HG03175 (cell line): Measurements from ENCODE around the gene ISLR2.

Experiments
- ATAC-seq: cut with Tn5 transposase; IDR thresholded peaks from one replicate; pipeline ENCODE4 v1.9.1; 2021; ENCODE audit warnings: mild to moderate bottlenecking, moderate library complexity; ENCODE audit not compliant: unreplicated experiment

Gene ISLR2

DNA sequence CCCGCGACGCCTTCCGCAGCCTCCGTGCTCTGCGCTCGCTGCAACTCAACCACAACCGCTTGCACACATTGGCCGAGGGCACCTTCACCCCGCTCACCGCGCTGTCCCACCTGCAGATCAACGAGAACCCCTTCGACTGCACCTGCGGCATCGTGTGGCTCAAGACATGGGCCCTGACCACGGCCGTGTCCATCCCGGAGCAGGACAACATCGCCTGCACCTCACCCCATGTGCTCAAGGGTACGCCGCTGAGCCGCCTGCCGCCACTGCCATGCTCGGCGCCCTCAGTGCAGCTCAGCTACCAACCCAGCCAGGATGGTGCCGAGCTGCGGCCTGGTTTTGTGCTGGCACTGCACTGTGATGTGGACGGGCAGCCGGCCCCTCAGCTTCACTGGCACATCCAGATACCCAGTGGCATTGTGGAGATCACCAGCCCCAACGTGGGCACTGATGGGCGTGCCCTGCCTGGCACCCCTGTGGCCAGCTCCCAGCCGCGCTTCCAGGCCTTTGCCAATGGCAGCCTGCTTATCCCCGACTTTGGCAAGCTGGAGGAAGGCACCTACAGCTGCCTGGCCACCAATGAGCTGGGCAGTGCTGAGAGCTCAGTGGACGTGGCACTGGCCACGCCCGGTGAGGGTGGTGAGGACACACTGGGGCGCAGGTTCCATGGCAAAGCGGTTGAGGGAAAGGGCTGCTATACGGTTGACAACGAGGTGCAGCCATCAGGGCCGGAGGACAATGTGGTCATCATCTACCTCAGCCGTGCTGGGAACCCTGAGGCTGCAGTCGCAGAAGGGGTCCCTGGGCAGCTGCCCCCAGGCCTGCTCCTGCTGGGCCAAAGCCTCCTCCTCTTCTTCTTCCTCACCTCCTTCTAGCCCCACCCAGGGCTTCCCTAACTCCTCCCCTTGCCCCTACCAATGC is 45.1 kb downstream of the ISLR2 start:
- ATAC-seq, result no peak

DNA sequence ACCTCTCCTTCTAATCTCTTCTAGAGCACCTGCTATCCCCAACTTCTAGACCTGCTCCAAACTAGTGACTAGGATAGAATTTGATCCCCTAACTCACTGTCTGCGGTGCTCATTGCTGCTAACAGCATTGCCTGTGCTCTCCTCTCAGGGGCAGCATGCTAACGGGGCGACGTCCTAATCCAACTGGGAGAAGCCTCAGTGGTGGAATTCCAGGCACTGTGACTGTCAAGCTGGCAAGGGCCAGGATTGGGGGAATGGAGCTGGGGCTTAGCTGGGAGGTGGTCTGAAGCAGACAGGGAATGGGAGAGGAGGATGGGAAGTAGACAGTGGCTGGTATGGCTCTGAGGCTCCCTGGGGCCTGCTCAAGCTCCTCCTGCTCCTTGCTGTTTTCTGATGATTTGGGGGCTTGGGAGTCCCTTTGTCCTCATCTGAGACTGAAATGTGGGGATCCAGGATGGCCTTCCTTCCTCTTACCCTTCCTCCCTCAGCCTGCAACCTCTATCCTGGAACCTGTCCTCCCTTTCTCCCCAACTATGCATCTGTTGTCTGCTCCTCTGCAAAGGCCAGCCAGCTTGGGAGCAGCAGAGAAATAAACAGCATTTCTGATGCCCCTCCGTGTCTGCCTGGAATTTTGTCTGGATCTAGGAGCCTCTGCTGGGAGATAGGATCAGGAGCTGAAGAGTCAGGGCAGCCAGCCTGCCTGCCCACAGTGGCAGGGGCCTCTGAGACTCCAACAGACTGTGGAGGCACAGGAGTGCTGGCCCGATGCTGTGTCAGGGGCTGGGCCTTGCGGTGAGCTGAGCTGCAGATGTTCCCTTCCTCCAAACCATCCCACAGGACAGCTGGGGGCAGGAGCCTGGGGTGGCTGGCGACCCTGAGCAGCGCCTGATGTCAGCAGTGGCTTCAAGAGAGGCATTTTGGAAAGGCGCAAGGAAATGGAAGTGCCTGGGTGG is 46.2 kb downstream of the ISLR2 start:
- no peak for ATAC-seq

GRCh38 chr15:74178326-74179100 is 48.1 kb downstream of the ISLR2 start:
- ATAC-seq, result no peak

DNA sequence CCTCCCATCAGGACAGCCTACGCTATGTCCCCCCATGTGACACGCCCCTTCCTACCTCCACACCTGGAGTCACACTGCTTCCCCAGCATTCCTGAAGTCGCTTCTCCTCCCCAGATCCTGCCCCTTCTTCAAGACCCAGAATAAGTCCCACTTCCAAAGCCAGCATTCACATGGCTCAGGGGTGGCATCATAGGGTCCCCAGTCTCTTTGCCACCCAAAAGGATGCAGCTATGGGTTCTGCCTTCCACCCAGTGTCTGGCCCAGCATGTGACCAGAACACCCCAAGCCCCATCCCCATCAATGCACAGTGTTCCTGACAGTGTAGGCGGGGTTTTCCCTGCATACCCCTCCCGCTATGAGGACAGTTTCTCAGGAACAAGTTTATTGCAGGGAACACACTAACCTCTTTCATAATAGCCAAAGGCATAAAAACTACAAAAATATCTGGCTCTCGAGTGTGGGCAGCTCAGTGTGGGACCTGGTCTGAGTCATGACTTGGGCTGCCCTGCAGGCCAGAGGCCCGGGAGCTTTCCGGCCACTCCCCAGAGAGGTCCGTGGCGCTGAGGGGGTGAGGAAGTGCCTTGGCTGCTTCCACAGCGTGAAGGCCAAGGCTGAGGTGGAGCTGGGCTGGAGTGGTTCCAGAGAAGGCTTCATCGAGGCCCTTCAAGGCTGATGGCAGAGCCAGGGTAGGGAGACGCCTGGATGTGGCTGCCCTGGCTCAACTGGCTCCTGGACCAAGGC is 48.9 kb downstream of the ISLR2 start:
- ATAC-seq, result no peak

- no peak for ATAC-seq
Observed at GRCh38 chr15:74179983-74180880, 49.8 kb downstream of the ISLR2 start.

GRCh38 chr15:74180881-74181602 is 50.7 kb downstream of the ISLR2 start:
- no peak for ATAC-seq

DNA sequence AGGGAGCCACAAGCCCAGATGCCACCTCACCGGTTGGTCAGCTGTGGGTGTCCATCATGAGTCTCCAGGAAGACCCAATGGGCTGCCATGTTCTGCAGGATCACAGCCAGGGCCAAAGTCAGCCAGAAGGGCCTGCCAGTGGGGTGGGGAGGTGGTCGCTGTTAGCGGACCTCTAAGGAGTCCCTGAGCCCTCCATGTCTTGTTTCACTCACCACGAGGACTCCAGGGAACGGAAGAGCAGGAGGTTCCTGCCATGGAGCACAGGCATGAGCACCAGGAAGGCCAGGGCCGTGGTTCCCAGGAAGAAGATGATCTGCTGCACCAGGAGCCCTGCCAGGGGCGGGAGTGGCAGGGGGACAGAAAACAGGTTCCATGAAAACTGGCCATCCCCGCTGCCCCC is 51.7 kb downstream of the ISLR2 start:
- no peak for ATAC-seq

DNA sequence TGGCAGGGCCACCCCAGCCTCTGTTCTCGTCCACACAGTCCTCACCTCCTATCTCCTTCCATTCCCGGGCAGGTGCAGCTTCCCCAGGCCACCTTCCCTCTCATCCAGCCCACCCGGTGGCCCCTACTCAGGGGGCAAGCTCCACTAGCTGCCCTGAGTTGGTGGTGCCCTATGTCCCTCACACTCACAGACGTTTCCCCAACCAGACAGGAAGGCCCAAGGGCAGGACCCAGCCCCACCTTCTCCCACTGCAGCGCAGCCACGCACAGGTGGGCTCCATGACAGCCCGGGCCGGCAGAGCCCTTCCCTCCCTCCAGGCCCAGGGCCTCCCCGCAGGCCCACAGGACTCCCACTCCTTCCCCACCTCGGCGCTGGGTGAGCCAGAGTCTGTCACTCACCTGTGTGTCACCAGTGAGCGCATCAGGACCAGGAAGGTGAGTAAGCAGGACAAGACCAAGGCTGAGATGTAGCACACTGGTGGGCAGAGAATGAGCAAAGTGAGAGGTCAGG is 54.3 kb downstream of the ISLR2 start:
- no peak for ATAC-seq

DNA sequence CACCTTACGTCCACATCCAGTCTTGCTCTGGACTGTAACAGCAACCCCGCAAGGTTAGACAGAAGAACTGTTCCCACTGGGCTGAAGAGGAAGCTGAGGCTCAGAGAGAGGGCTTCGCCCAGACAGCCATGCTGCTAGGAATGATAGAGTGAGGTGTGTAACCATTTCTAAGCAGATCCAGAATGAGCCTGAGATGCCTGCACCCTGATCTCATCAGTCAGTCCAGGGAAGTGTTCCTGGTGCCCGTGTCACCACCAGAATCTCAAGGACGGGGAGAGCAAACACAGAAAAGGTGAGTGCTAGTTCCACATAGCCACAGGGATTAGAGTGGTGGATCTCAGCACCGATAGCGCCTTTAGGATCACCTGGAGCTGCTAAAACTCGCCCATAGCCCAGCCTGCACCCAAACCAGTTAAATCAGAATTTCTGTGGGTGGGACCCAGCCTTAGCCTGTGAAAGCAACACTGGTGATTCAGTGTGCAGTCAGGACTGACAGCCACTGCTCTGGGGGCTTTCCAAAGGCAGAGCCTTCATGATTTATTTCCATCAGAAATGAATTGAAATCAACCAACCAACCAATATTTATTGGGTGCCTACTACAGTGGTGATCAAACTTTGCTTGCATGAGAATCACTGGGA is 55.4 kb downstream of the ISLR2 start:
- no peak for ATAC-seq
